ENCODE data around the gene CDH2.

CDH2 gene

GRCh38 chr18:28040716-28041115 is 136.2 kb downstream of the CDH2 start:
- CTCF ChIA-PET, result interaction anchor here (0.6 kb wide), 1 partner anchor 61 kb away, joined by 6 read pairs; no protein-coding TSS in a partner anchor
- POLR2A ChIA-PET (ENCODE audit: low non-redundant PET), result no interaction called here
- no peak overlapping the region for H3K27ac ChIP-seq
- DNase-seq (ENCODE audit: low spot score), result no peak
- TF ChIP-seq CTCF (conservative IDR thresholded peaks at IDR 0.05; ENCODE audit: low read depth), result no peak

GRCh38 chr18:28040211-28040610 is 136.7 kb downstream of the CDH2 start:
- H3K27ac ChIP-seq, result no peak overlapping the region
- POLR2A ChIA-PET (ENCODE audit: low non-redundant PET), result no interaction called here
- no peak for DNase-seq (ENCODE audit: low spot score)
- CTCF ChIA-PET, result interaction anchor here (0.6 kb wide), 1 partner anchor 61 kb away, joined by 6 read pairs; no protein-coding TSS in a partner anchor
- no peak for TF ChIP-seq CTCF (conservative IDR thresholded peaks at IDR 0.05; ENCODE audit: low read depth)

GRCh38 chr18:28039691-28040090 is 137.2 kb downstream of the CDH2 start:
- TF ChIP-seq CTCF (conservative IDR thresholded peaks at IDR 0.05; ENCODE audit: low read depth), result no peak
- CTCF ChIA-PET, result interaction anchor here (0.7 kb wide), 1 partner anchor 1492 kb away, joined by 5 read pairs; the partner anchor contains the start of gene KCTD1
- POLR2A ChIA-PET (ENCODE audit: low non-redundant PET), result no interaction called here
- no peak overlapping the region for H3K27ac ChIP-seq
- DNase-seq (ENCODE audit: low spot score), result no peak

DNA sequence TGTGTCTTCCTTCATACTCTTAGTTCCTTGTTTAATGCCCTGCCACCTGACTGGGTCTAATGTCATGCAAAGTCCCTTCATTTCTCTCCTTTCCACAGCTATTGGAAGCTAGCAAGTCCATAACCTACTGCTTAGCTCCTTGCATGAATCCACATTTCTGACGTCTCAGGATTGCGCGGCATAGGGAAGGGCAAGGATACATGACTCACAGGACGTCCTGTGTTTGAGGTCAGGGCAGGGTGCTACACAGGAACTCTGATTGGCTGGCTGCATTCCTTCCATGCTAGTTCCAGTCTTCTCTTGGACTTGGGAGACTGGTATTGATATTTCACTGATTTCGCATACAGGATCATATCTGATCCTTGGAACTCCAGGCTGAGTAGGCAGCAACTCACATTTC is 137.9 kb downstream of the CDH2 start:
- CTCF ChIA-PET, result interaction anchor here (0.7 kb wide), 1 partner anchor 1491 kb away, joined by 5 read pairs; the partner anchor contains the start of gene KCTD1
- DNase-seq (ENCODE audit: low spot score), result peak; percentile 22
- POLR2A ChIA-PET (ENCODE audit: low non-redundant PET), result no interaction called here
- TF ChIP-seq CTCF (conservative IDR thresholded peaks at IDR 0.05; ENCODE audit: low read depth), result no peak
- H3K27ac ChIP-seq, result no peak overlapping the region

DNA sequence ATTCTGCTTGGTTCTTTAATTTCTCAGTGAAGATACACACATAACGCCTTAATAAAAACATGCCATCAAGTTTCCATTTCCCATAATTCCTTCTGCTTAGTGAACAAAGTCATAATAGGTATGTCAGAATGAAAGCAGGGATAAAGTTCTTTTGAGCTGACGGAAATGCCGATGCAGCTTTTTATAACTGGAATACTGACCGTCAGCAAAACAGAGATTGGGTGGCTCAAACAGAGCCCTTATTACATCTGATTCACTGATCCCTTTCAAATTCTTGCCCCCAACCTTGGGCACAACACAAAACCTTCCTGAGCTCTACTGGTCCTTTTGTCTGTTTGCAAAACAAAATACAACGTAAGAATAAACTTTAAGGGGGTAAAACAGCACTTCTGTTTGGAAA is 140.4 kb downstream of the CDH2 start:
- H3K27ac ChIP-seq, result no peak overlapping the region
- no peak for DNase-seq (ENCODE audit: low spot score)
- ChIA-PET CTCF (no interaction called here), POLR2A (ENCODE audit: low non-redundant PET) (no interaction called here)
- TF ChIP-seq CTCF (conservative IDR thresholded peaks at IDR 0.05; ENCODE audit: low read depth), result no peak

- ChIA-PET CTCF (no interaction called here), POLR2A (ENCODE audit: low non-redundant PET) (no interaction called here)
- DNase-seq (ENCODE audit: low spot score), result no peak
- no peak for TF ChIP-seq CTCF (conservative IDR thresholded peaks at IDR 0.05; ENCODE audit: low read depth)
- H3K27ac ChIP-seq, result no peak overlapping the region
These were observed 142.4 kb downstream of the CDH2 start for GRCh38 chr18:28034567-28034966.

- ChIA-PET POLR2A (ENCODE audit: low non-redundant PET) (no interaction called here), CTCF (no interaction called here)
- H3K27ac ChIP-seq, result no peak overlapping the region
- no peak for TF ChIP-seq CTCF (conservative IDR thresholded peaks at IDR 0.05; ENCODE audit: low read depth)
- DNase-seq (ENCODE audit: low spot score), result no peak
These were observed 144.8 kb downstream of the CDH2 start for GRCh38 chr18:28032177-28032576.
